ENCODE results near the gene RPS13.
A peak's percentile ranks its signal among the peaks of the same experiment; 100 is the strongest.

Gene RPS13

GRCh38 chr11:17075506-17075905 lies 2.0 kb downstream of the RPS13 start:
- Histone ChIP-seq H3K27me3 (ENCODE audit: insufficient read depth, low read length) (no peaks in the 10 kb centered on the region), H3K27ac (ENCODE audit: low read depth, low read length) (no peak overlapping the region), H3K23ac (ENCODE audit: low read length) (no peak overlapping the region)

DNA sequence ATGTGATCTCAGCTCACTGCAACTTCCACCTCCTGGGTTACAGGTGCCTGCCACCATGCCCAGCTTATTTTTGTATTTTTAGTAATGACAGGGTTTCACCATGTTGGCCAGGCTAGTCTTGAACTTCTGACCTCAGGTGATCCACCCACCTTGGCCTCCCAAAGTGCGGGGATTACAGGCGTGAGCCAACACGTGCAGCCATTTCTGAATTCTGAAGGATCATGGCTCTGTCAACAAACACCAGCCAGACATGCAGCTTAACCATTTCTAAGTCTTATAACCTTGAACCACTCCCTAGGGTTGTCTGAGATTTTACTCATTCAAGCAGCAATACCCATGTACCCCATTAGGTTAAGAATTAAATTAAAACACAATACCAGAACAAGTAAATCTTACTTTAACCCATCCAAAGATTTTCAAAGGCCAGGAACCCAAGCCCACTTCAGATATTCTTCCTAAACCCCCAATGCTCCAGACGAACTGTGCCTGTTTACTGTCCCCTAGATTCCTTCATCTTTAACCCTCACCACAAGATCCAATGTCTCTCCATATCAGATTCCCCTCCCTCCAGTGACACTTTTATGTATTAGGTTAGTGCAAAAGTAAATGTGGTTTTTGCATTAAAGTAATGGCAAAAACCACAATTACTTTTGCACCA lies 4.0 kb downstream of the RPS13 start:
- no peak overlapping the region for H3K4ac ChIP-seq (ENCODE audit: low read depth, low read length)
- H2BK12ac ChIP-seq (ENCODE audit: low read length), result no peak overlapping the region
- no peak overlapping the region for H2BK5ac ChIP-seq (ENCODE audit: low read depth, low read length, poor library complexity)
- no peaks in the 10 kb centered on the region for H3K9me3 ChIP-seq (ENCODE audit: insufficient read depth, low read depth, low read length)
- H3K27me3 ChIP-seq (ENCODE audit: insufficient read depth, low read length), result no peaks in the 10 kb centered on the region
- H2AK5ac ChIP-seq (ENCODE audit: low read length), result no peak overlapping the region
- no peak overlapping the region for H3K18ac ChIP-seq (ENCODE audit: low read length)
- no CpG with 5 or more reads among the region's 4 CpGs for WGBS (ENCODE audit: extremely low coverage, insufficient coverage, insufficient read length)
- peaks cover 11% of the 10 kb centered on the region for H3K79me2 ChIP-seq (ENCODE audit: control insufficient read depth, insufficient read depth, low read length, poor library complexity)
- H3K27ac ChIP-seq (ENCODE audit: low read depth, low read length), result no peak overlapping the region
- peaks cover 4% of the 10 kb centered on the region in 2 experiments for H3K4me1 ChIP-seq (ENCODE audit: control insufficient read depth in 1 of 2, insufficient read depth in 2 of 2, low read length in 2 of 2)
- H3K4me3 ChIP-seq (ENCODE audit: low read depth, low read length), result no peak overlapping the region
- no peak overlapping the region for H4K8ac ChIP-seq (ENCODE audit: low read depth, low read length)
- no peak overlapping the region for H4K12ac ChIP-seq (ENCODE audit: low read depth, low read length)
- H3K79me1 ChIP-seq (ENCODE audit: low read length), result peaks cover 8% of the 10 kb centered on the region
- no peak overlapping the region for H3K14ac ChIP-seq (ENCODE audit: low read length)
- no peak for DNase-seq
- no peak overlapping the region for H2BK120ac ChIP-seq (ENCODE audit: insufficient read depth, low read length, poor library complexity)
- no peak overlapping the region for H3K23ac ChIP-seq (ENCODE audit: low read length)
- H4K91ac ChIP-seq (ENCODE audit: low read depth, low read length), result no peak overlapping the region
- H3K4me2 ChIP-seq (ENCODE audit: low read length), result no peak overlapping the region
- peaks cover 10 to 18% of the 10 kb centered on the region in 2 experiments for H3K36me3 ChIP-seq (ENCODE audit: control insufficient read depth in 1 of 2, insufficient read depth in 2 of 2, low read length in 2 of 2)
- H3K9ac ChIP-seq (ENCODE audit: low read length), result no peak overlapping the region
- H2AFZ ChIP-seq (ENCODE audit: insufficient read depth, low read length, poor library complexity), result no peak overlapping the region

More at GRCh38 chr11:17075506-17075905, 2.0 kb downstream of the RPS13 start:
- peak; percentile 56 to 93 for DNase-seq
- Histone ChIP-seq H3K4me3 (ENCODE audit: low read depth, low read length) (no peak overlapping the region), H4K91ac (ENCODE audit: low read depth, low read length) (no peak overlapping the region), H2BK12ac (ENCODE audit: low read length) (no peak overlapping the region), H3K36me3 (ENCODE audit: control insufficient read depth in 1 of 2, insufficient read depth in 2 of 2, low read length in 2 of 2) (peaks cover 10 to 18% of the 10 kb centered on the region in 2 experiments), H2AK5ac (ENCODE audit: low read length) (no peak overlapping the region), H3K9me3 (ENCODE audit: insufficient read depth, low read depth, low read length) (no peaks in the 10 kb centered on the region), H3K4ac (ENCODE audit: low read depth, low read length) (no peak overlapping the region), H4K8ac (ENCODE audit: low read depth, low read length) (no peak overlapping the region), H2BK120ac (ENCODE audit: insufficient read depth, low read length, poor library complexity) (no peak overlapping the region), H3K14ac (ENCODE audit: low read length) (no peak overlapping the region), H3K4me2 (ENCODE audit: low read length) (peak overlapping the region; percentile 20), H3K79me2 (ENCODE audit: control insufficient read depth, insufficient read depth, low read length, poor library complexity) (peaks cover 11% of the 10 kb centered on the region), H3K4me1 (ENCODE audit: control insufficient read depth in 1 of 2, insufficient read depth in 2 of 2, low read length in 2 of 2) (peaks cover 4 to 6% of the 10 kb centered on the region in 2 experiments), H4K12ac (ENCODE audit: low read depth, low read length) (no peak overlapping the region), H2AFZ (ENCODE audit: insufficient read depth, low read length, poor library complexity) (no peak overlapping the region), H3K18ac (ENCODE audit: low read length) (no peak overlapping the region), H2BK5ac (ENCODE audit: low read depth, low read length, poor library complexity) (no peak overlapping the region), H3K9ac (ENCODE audit: low read length) (no peak overlapping the region), H3K79me1 (ENCODE audit: low read length) (peaks cover 8% of the 10 kb centered on the region)
- no CpG with 5 or more reads among the region's 5 CpGs for WGBS (ENCODE audit: extremely low coverage, insufficient coverage, insufficient read length)

GRCh38 chr11:17067417-17067816 lies 10.1 kb downstream of the RPS13 start:
- no peaks in the 10 kb centered on the region for H3K9me3 ChIP-seq (ENCODE audit: insufficient read depth, low read depth, low read length)
- H4K91ac ChIP-seq (ENCODE audit: low read depth, low read length), result no peak overlapping the region
- no peak overlapping the region for H3K27ac ChIP-seq (ENCODE audit: low read depth, low read length)
- DNase-seq, result no peak
- H3K4me3 ChIP-seq (ENCODE audit: low read depth, low read length), result no peak overlapping the region
- H3K79me2 ChIP-seq (ENCODE audit: control insufficient read depth, insufficient read depth, low read length, poor library complexity), result no peaks in the 10 kb centered on the region
- H2BK12ac ChIP-seq (ENCODE audit: low read length), result no peak overlapping the region
- H3K9ac ChIP-seq (ENCODE audit: low read length), result no peak overlapping the region
- no peaks in the 10 kb centered on the region for H3K27me3 ChIP-seq (ENCODE audit: insufficient read depth, low read length)
- no peak overlapping the region for H2AFZ ChIP-seq (ENCODE audit: insufficient read depth, low read length, poor library complexity)
- H3K4me2 ChIP-seq (ENCODE audit: low read length), result no peak overlapping the region
- no peak overlapping the region for H3K23ac ChIP-seq (ENCODE audit: low read length)
- H4K12ac ChIP-seq (ENCODE audit: low read depth, low read length), result no peak overlapping the region
- no peak overlapping the region for H4K8ac ChIP-seq (ENCODE audit: low read depth, low read length)
- no peak overlapping the region for H2AK5ac ChIP-seq (ENCODE audit: low read length)
- no peak overlapping the region for H2BK120ac ChIP-seq (ENCODE audit: insufficient read depth, low read length, poor library complexity)
- no peak overlapping the region for H3K18ac ChIP-seq (ENCODE audit: low read length)
- no peak overlapping the region for H2BK5ac ChIP-seq (ENCODE audit: low read depth, low read length, poor library complexity)
- no peak overlapping the region for H3K14ac ChIP-seq (ENCODE audit: low read length)
- H3K79me1 ChIP-seq (ENCODE audit: low read length), result no peaks in the 10 kb centered on the region
- H3K36me3 ChIP-seq (ENCODE audit: control insufficient read depth in 1 of 2, insufficient read depth in 2 of 2, low read length in 2 of 2), result no peaks in the 10 kb centered on the region
- H3K4ac ChIP-seq (ENCODE audit: low read depth, low read length), result no peak overlapping the region
- no peaks in the 10 kb centered on the region for H3K4me1 ChIP-seq (ENCODE audit: control insufficient read depth in 1 of 2, insufficient read depth in 2 of 2, low read length in 2 of 2)
- no CpG with 5 or more reads among the region's 6 CpGs for WGBS (ENCODE audit: extremely low coverage, insufficient coverage, insufficient read length)

- Histone ChIP-seq H3K23ac (ENCODE audit: low read length) (no peak overlapping the region), H3K18ac (ENCODE audit: low read length) (no peak overlapping the region), H3K4me2 (ENCODE audit: low read length) (no peak overlapping the region), H3K4ac (ENCODE audit: low read depth, low read length) (no peak overlapping the region), H4K8ac (ENCODE audit: low read depth, low read length) (no peak overlapping the region), H3K9ac (ENCODE audit: low read length) (no peak overlapping the region), H2AFZ (ENCODE audit: insufficient read depth, low read length, poor library complexity) (no peak overlapping the region), H3K79me1 (ENCODE audit: low read length) (no peaks in the 10 kb centered on the region), H3K36me3 (ENCODE audit: control insufficient read depth in 1 of 2, insufficient read depth in 2 of 2, low read length in 2 of 2) (no peaks in the 10 kb centered on the region), H3K4me1 (ENCODE audit: control insufficient read depth in 1 of 2, insufficient read depth in 2 of 2, low read length in 2 of 2) (no peaks in the 10 kb centered on the region), H2AK5ac (ENCODE audit: low read length) (no peak overlapping the region), H3K9me3 (ENCODE audit: insufficient read depth, low read depth, low read length) (no peaks in the 10 kb centered on the region), H2BK12ac (ENCODE audit: low read length) (no peak overlapping the region), H4K12ac (ENCODE audit: low read depth, low read length) (no peak overlapping the region), H3K14ac (ENCODE audit: low read length) (no peak overlapping the region), H2BK5ac (ENCODE audit: low read depth, low read length, poor library complexity) (no peak overlapping the region), H3K27ac (ENCODE audit: low read depth, low read length) (no peak overlapping the region), H3K79me2 (ENCODE audit: control insufficient read depth, insufficient read depth, low read length, poor library complexity) (no peaks in the 10 kb centered on the region), H3K27me3 (ENCODE audit: insufficient read depth, low read length) (no peaks in the 10 kb centered on the region), H4K91ac (ENCODE audit: low read depth, low read length) (no peak overlapping the region), H2BK120ac (ENCODE audit: insufficient read depth, low read length, poor library complexity) (no peak overlapping the region), H3K4me3 (ENCODE audit: low read depth, low read length) (no peak overlapping the region)
- no CpG with 5 or more reads among the region's 2 CpGs for WGBS (ENCODE audit: extremely low coverage, insufficient coverage, insufficient read length)
- DNase-seq, result no peak
Measured at GRCh38 chr11:17066691-17067090, 10.8 kb downstream of the RPS13 start.
